ENCODE results near the gene SF3A1. TPM values are rescaled to one million over a fixed set of nuclear protein-coding genes. Genes with fewer than 3 reads are reported as not detected.
A peak's percentile ranks its signal among the peaks of the same experiment; 100 is the strongest.

The SF3A1 gene
- total and polyA plus RNA-seq, 2 donors: 27.5 to 53.6 TPM

GRCh38 chr22:30373331-30374325 lies 16.9 kb upstream of the SF3A1 start:
- no peaks in the 10 kb centered on the region for H3K36me3 ChIP-seq (ENCODE audit: insufficient read depth)

DNA sequence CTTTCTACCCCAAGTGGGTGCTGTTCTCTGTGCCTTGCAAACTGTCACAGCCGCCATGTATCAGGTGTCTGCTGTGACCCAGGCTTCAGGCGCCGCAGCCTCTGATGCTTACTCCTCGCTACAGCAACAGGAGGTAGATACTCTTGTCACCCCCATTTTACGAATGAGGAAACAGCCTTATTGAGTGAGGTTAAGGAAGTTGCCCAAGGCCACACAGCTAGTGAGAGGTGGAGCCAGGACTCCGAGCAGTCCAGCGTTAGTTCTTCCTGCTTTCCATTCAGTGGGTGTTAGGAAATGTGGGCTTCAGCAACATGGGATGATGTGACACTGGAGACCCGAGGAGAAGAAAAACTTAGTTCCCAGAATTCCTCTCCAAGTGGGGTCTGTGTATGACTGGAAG lies 16.2 kb upstream of the SF3A1 start:
- no peak overlapping the region for H3K4me3 ChIP-seq (ENCODE audit: low read depth, low read length)
- 71% methylated on average over 8 of the region's 8 CpGs for WGBS

More at GRCh38 chr22:30373331-30374325, 16.9 kb upstream of the SF3A1 start:
- 83% methylated on average over 33 of the region's 33 CpGs for WGBS
- no peak for DNase-seq (ENCODE audit: extremely low spot score)
- Histone ChIP-seq H3K4me1 (ENCODE audit: insufficient read depth) (no peaks in the 10 kb centered on the region), H3K27ac (ENCODE audit: low read depth) (no peak overlapping the region), H3K4me3 (ENCODE audit: low read depth, low read length) (no peak overlapping the region)

DNA sequence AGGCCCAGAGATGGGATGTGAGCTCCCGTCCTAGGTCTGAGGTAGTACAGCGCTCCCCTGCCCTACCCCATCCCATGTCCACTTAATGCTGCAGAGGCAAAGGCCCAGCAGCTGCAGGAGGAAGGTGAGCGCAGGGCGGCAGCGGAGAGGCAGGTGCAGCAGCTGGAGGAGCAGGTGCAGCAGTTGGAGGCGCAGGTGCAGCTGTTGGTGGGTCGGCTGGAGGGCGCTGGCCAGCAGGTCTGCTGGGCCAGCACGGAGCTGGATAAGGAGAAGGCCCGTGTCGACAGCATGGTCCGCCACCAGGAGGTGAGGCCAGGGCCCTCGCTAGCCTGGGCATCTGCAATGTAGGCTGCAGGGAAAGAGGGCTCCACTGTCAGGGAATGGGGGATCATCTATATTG lies 15.3 kb upstream of the SF3A1 start:
- no peak for DNase-seq (ENCODE audit: extremely low spot score)
- WGBS: 80% methylated on average over 13 of the region's 13 CpGs
- no peak overlapping the region for H3K27ac ChIP-seq (ENCODE audit: low read depth)
- no peak overlapping the region for H3K4me3 ChIP-seq (ENCODE audit: low read depth, low read length)
- H3K4me1 ChIP-seq (ENCODE audit: insufficient read depth): no peaks in the 10 kb centered on the region
- H3K36me3 ChIP-seq (ENCODE audit: insufficient read depth): no peaks in the 10 kb centered on the region

More for the DNA sequence above, 16.2 kb upstream of the SF3A1 start:
- H3K36me3 ChIP-seq (ENCODE audit: insufficient read depth): no peaks in the 10 kb centered on the region
- no peaks in the 10 kb centered on the region for H3K4me1 ChIP-seq (ENCODE audit: insufficient read depth)
- no peak overlapping the region for H3K27ac ChIP-seq (ENCODE audit: low read depth)
- no peak for DNase-seq (ENCODE audit: extremely low spot score)

- no peak for DNase-seq (ENCODE audit: extremely low spot score)
- Histone ChIP-seq H3K27ac (ENCODE audit: low read depth) (no peak overlapping the region), H3K4me3 (ENCODE audit: low read depth, low read length) (no peak overlapping the region), H3K36me3 (ENCODE audit: insufficient read depth) (no peaks in the 10 kb centered on the region), H3K4me1 (ENCODE audit: insufficient read depth) (no peaks in the 10 kb centered on the region)
- 91% methylated on average over 9 of the region's 9 CpGs for WGBS
Observed at GRCh38 chr22:30371321-30371720, 14.6 kb upstream of the SF3A1 start.

GRCh38 chr22:30370641-30371230 lies 14.0 kb upstream of the SF3A1 start:
- Histone ChIP-seq H3K4me3 (ENCODE audit: low read depth, low read length) (no peak overlapping the region), H3K36me3 (ENCODE audit: insufficient read depth) (no peaks in the 10 kb centered on the region), H3K4me1 (ENCODE audit: insufficient read depth) (no peaks in the 10 kb centered on the region), H3K27ac (ENCODE audit: low read depth) (no peak overlapping the region)
- WGBS: 81% methylated on average over 19 of the region's 19 CpGs
- DNase-seq (ENCODE audit: extremely low spot score): no peak

DNA sequence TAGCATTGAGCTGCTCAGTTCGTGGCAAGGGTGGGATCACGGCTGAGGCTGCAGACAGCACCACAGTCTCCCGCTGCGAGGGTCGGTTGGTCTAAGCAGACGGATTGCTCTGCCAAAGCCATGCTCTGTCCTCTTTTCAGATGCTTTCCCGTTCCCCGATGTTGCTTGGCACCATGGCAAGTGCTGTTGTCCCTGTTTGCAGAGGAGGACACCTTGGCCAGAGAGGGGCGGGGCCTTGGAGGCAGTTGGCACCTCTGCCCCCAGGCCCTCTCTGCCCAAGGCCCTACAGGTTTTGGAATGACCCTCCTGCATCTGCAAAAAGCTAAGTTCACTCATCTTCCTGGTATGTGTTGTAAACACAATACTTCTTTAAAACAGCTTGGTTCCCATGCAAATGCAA lies 11.7 kb upstream of the SF3A1 start:
- no peak overlapping the region for H3K27ac ChIP-seq (ENCODE audit: low read depth)
- no peaks in the 10 kb centered on the region for H3K36me3 ChIP-seq (ENCODE audit: insufficient read depth)
- 92% methylated on average over 9 of the region's 9 CpGs for WGBS

GRCh38 chr22:30365891-30366290 lies 9.2 kb upstream of the SF3A1 start:
- no peak for DNase-seq (ENCODE audit: extremely low spot score)
- H3K4me3 ChIP-seq (ENCODE audit: low read depth, low read length): no peak overlapping the region
- no peak overlapping the region for H3K27ac ChIP-seq (ENCODE audit: low read depth)
- H3K4me1 ChIP-seq (ENCODE audit: insufficient read depth): no peaks in the 10 kb centered on the region
- WGBS: 95% methylated on average over 18 of the region's 18 CpGs
- H3K36me3 ChIP-seq (ENCODE audit: insufficient read depth): no peaks in the 10 kb centered on the region

More for the DNA sequence above, 11.7 kb upstream of the SF3A1 start:
- no peak for DNase-seq (ENCODE audit: extremely low spot score)
- Histone ChIP-seq H3K4me3 (ENCODE audit: low read depth, low read length) (no peak overlapping the region), H3K4me1 (ENCODE audit: insufficient read depth) (no peaks in the 10 kb centered on the region)

GRCh38 chr22:30362651-30363281 lies 6.1 kb upstream of the SF3A1 start:
- DNase-seq (ENCODE audit: extremely low spot score): no peak
- no peaks in the 10 kb centered on the region for H3K4me1 ChIP-seq (ENCODE audit: insufficient read depth)
- H3K4me3 ChIP-seq (ENCODE audit: low read depth, low read length): no peak overlapping the region
- WGBS: 79% methylated on average over 7 of the region's 7 CpGs
- no peak overlapping the region for H3K27ac ChIP-seq (ENCODE audit: low read depth)
- H3K36me3 ChIP-seq (ENCODE audit: insufficient read depth): no peaks in the 10 kb centered on the region

- WGBS: 85% methylated on average over 10 of the region's 10 CpGs
Observed at GRCh38 chr22:30361916-30362650, 5.4 kb upstream of the SF3A1 start.

DNA sequence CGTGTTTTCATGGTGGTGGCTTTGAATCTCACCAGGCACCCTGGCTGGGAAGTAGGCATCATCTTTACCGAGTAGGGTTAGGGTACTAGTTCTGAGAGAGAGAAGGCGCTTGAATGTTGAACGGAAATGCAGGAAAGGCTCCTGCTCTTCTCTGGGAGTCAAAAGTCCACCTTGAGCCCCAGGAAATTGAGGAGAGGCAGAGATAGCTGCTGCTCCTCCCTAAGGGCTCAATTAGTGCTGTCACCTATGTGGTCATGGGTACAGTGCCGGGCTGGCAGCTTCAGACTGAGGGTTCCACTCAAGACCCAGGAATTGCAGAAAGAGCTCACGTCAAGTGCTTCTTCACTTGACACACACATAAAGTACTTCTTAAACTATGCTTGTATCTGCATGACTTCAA lies 1.8 kb upstream of the SF3A1 start:
- DNase-seq (ENCODE audit: extremely low spot score): no peak
- 93% methylated on average over 6 of the region's 6 CpGs for WGBS
- no peak overlapping the region for H3K4me3 ChIP-seq (ENCODE audit: low read depth, low read length)

More at GRCh38 chr22:30361916-30362650, 5.4 kb upstream of the SF3A1 start:
- Histone ChIP-seq H3K27ac (ENCODE audit: low read depth) (no peak overlapping the region), H3K36me3 (ENCODE audit: insufficient read depth) (no peaks in the 10 kb centered on the region), H3K4me3 (ENCODE audit: low read depth, low read length) (no peak overlapping the region), H3K4me1 (ENCODE audit: insufficient read depth) (no peaks in the 10 kb centered on the region)
- DNase-seq (ENCODE audit: extremely low spot score): no peak

DNA sequence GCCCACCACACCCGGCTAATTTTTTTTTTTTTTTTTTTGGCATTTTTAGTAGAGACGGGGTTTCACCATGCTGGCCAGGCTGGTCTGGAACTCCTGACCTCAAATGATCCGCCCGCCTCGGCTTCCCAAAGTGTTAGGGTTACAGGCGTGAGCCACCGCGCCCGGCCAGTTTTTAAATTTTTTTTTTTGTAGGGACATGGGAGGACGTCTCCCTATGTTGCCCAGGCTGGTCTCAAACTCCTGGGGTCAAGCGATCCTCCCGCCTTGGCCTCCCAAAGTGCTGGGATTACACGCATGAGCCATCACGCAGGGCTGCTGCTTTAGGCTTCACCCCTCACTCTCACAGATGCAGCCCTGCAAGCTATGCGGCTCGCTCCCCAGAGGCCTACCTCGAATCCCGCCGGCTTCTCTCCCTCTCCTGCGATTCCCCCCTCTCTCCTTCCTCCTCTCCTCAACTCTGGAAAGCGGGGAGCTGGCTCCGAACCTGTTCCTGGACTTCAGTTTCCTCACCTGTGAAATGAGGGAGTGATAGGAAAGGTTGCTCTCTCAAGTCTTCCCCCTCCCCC lies 1.0 kb upstream of the SF3A1 start:
- Histone ChIP-seq H3K4me1 (ENCODE audit: insufficient read depth) (peaks cover 5% of the 10 kb centered on the region), H3K27ac (ENCODE audit: low read depth) (no peak overlapping the region), H3K4me3 (ENCODE audit: low read depth, low read length) (no peak overlapping the region), H3K36me3 (ENCODE audit: insufficient read depth) (no peaks in the 10 kb centered on the region)
- WGBS: 45% methylated on average over 22 of the region's 22 CpGs
- DNase-seq (ENCODE audit: extremely low spot score): no peak

More for the DNA sequence above, 1.8 kb upstream of the SF3A1 start:
- peaks cover 5% of the 10 kb centered on the region for H3K4me1 ChIP-seq (ENCODE audit: insufficient read depth)
- no peaks in the 10 kb centered on the region for H3K36me3 ChIP-seq (ENCODE audit: insufficient read depth)
- no peak overlapping the region for H3K27ac ChIP-seq (ENCODE audit: low read depth)

DNA sequence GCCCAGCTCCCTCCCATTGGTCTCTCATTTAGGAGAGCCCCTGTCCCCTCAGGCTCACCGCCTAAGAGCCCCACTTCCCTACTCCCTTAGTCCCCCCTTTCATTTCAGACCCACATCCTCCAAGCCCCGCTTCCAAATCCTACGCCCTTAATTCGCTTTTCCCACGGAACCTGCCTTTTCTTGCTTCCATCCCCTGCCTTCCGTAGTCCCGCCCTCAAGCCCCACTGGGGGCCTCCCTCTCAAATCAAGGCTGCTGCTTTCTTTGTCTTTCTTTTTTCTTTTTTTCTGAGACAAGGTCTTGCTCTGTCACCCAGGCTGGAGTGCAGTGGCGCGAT lies 509 bp upstream of the SF3A1 start:
- 5% methylated on average over 9 of the region's 9 CpGs for WGBS
- DNase-seq (ENCODE audit: extremely low spot score): peak; percentile 17
- H3K4me1 ChIP-seq (ENCODE audit: insufficient read depth): peaks cover 5% of the 10 kb centered on the region

GRCh38 chr22:30354644-30355043 lies 2.0 kb downstream of the SF3A1 start:
- H3K27ac ChIP-seq (ENCODE audit: low read depth): no peak overlapping the region
- 69% methylated on average over 5 of the region's 5 CpGs for WGBS
- no peak for DNase-seq (ENCODE audit: extremely low spot score)
- peaks cover 5% of the 10 kb centered on the region for H3K4me1 ChIP-seq (ENCODE audit: insufficient read depth)
- no peak overlapping the region for H3K4me3 ChIP-seq (ENCODE audit: low read depth, low read length)
- H3K36me3 ChIP-seq (ENCODE audit: insufficient read depth): peaks cover 8% of the 10 kb centered on the region

More for the DNA sequence above, 509 bp upstream of the SF3A1 start:
- Histone ChIP-seq H3K36me3 (ENCODE audit: insufficient read depth) (peaks cover 4% of the 10 kb centered on the region), H3K4me3 (ENCODE audit: low read depth, low read length) (peak overlapping the region; percentile 83), H3K27ac (ENCODE audit: low read depth) (no peak overlapping the region)

Measured in urinary bladder (tissue), 4 donors.